HepG2 (cell line): ENCODE results near the gene IL32. TPM values are rescaled to one million over a fixed set of nuclear protein-coding genes. Genes with fewer than 3 reads are reported as not detected.

ENCODE experiments used
- ARID2 ChIP-seq: sonication (generic); formaldehyde crosslinking; IDR thresholded peaks from 2 replicates; pipeline ENCODE4 v1.8.1; 2022; ENCODE audit warnings: mild to moderate bottlenecking, missing genetic modification reagents, borderline replicate concordance
- BHLHE40 ChIP-seq: IDR thresholded peaks from 2 replicates; pipeline ENCODE4 v1.6.1; 2011; ENCODE audit warnings: low read length, improper control_type of control experiment
- DRAP1 ChIP-seq: IDR thresholded peaks from 2 replicates; pipeline ENCODE4 v1.6.1; 2016; ENCODE audit warnings: missing genetic modification reagents, missing compliant biosample characterization
- IRF2 ChIP-seq: IDR thresholded peaks from 2 replicates; pipeline ENCODE4 v1.6.1; 2018; ENCODE audit warnings: missing genetic modification reagents, missing compliant biosample characterization
- JUN ChIP-seq: sonication (generic); formaldehyde crosslinking; IDR thresholded peaks from 2 replicates; pipeline ENCODE4 v1.4.0; 2020; ENCODE audit warnings: mild to moderate bottlenecking, missing genetic modification reagents
- MAX ChIP-seq: IDR thresholded peaks from 2 replicates; pipeline ENCODE4 v1.6.1; 2012; ENCODE audit warnings: inconsistent platforms
- MIXL1 ChIP-seq: IDR thresholded peaks from 2 replicates; pipeline ENCODE4 v1.6.1; 2016
- MYC ChIP-seq: sonication (generic); formaldehyde crosslinking; IDR thresholded peaks from 2 replicates; pipeline ENCODE4 v1.9.0; 2021; ENCODE audit warnings: missing genetic modification reagents, borderline replicate concordance
- PHF21A ChIP-seq: sonication (generic); formaldehyde crosslinking; IDR thresholded peaks from 2 replicates; pipeline ENCODE4 v1.5.0; 2020; ENCODE audit warnings: mild to moderate bottlenecking, missing genetic modification reagents
- RBM22 ChIP-seq: fragments of 200-400 bp; formaldehyde crosslinking; optimal IDR thresholded peaks from 2 replicates; pipeline ENCODE3; 2017; ENCODE audit warnings: mild to moderate bottlenecking, low read length, moderate library complexity
- TBX3 ChIP-seq: fragments of 450-650 bp; IDR thresholded peaks from 2 replicates; pipeline ENCODE4 v1.6.1; 2017; ENCODE audit warnings: antibody characterized with exemption, mild to moderate bottlenecking, inconsistent platforms, borderline replicate concordance
- TCF7 ChIP-seq: sonication (generic); IDR thresholded peaks from 2 replicates; pipeline ENCODE4 v1.6.1; 2016; ENCODE audit warnings: antibody characterized with exemption, low read depth
- TFE3 ChIP-seq: IDR thresholded peaks from 2 replicates; pipeline ENCODE4 v1.6.1; 2016
- TOPORS ChIP-seq: sonication (generic); formaldehyde crosslinking; IDR thresholded peaks from 2 replicates; pipeline ENCODE4 v1.8.0; 2023; ENCODE audit warnings: mild to moderate bottlenecking, missing genetic modification reagents
- ZBTB21 ChIP-seq: sonication (generic); formaldehyde crosslinking; IDR thresholded peaks from 2 replicates; pipeline ENCODE4 v1.4.0; 2020; ENCODE audit warnings: missing genetic modification reagents
- ZC3H4 ChIP-seq: sonication (generic); formaldehyde crosslinking; IDR thresholded peaks from 2 replicates; pipeline ENCODE4 v1.4.0; 2020; ENCODE audit warnings: missing genetic modification reagents, borderline replicate concordance
- ZFP37 ChIP-seq: sonication (generic); formaldehyde crosslinking; IDR thresholded peaks from 2 replicates; pipeline ENCODE4 v1.4.0; 2020; ENCODE audit warnings: missing genetic modification reagents, borderline replicate concordance
- ZNF703 ChIP-seq: sonication (generic); formaldehyde crosslinking; IDR thresholded peaks from 2 replicates; pipeline ENCODE4 v1.5.1; 2020; ENCODE audit warnings: missing genetic modification reagents, mild to moderate bottlenecking, moderate library complexity, borderline replicate concordance
- ZNF792 ChIP-seq: IDR thresholded peaks from 2 replicates; pipeline ENCODE4 v1.6.1; 2016
- polyA plus RNA-seq, 8 experiments: library from polyadenylated mRNA; depleted of rRNA in 3 of 8; stranded (reverse) in 7 of 8; unstranded in 1 of 8; fragments of >200 nt; fragmentation: Illumina TruSeq in 4 of 8; extraction: Trizol in 4 of 8; gene quantifications; 2 replicates each; pipeline versions ENCODE4 v1.2.1 to v1.2.3, GENCODE V29; 2011 to 2016; ENCODE audit warnings: low read depth in 4 of 8, missing spikeins in 1 of 8, mixed read lengths in 1 of 8; ENCODE audit not compliant: insufficient read depth in 1 of 8
- total RNA-seq, 5 experiments: library from RNA; depleted of rRNA; stranded (reverse); fragments of >200 nt; fragmentation: Illumina TruSeq; extraction: Trizol; gene quantifications; 2 replicates each; pipeline ENCODE4 v1.2.3, GENCODE V29; 2016; ENCODE audit warnings: low read depth in 1 of 5
- TF ChIP-seq, protein P1 (sequence below): sonication (generic); formaldehyde crosslinking; IDR thresholded peaks from 2 replicates; pipeline ENCODE4 v1.5.1; 2020; ENCODE audit warnings: mild to moderate bottlenecking, missing genetic modification reagents, moderate library complexity
- TF ChIP-seq, protein P2 (sequence below): sonication (generic); formaldehyde crosslinking; IDR thresholded peaks from 2 replicates; pipeline ENCODE4 v1.8.0; 2022; ENCODE audit warnings: missing genetic modification reagents, mild to moderate bottlenecking, moderate library complexity, borderline replicate concordance

IL32 gene
- total and polyA plus RNA-seq, 2 of the 13 experiments (the other 11 are each of a cell fraction or from before 2014, with no cell fraction given), result 115 to 165 TPM

- TF ChIP-seq, protein P1, sequence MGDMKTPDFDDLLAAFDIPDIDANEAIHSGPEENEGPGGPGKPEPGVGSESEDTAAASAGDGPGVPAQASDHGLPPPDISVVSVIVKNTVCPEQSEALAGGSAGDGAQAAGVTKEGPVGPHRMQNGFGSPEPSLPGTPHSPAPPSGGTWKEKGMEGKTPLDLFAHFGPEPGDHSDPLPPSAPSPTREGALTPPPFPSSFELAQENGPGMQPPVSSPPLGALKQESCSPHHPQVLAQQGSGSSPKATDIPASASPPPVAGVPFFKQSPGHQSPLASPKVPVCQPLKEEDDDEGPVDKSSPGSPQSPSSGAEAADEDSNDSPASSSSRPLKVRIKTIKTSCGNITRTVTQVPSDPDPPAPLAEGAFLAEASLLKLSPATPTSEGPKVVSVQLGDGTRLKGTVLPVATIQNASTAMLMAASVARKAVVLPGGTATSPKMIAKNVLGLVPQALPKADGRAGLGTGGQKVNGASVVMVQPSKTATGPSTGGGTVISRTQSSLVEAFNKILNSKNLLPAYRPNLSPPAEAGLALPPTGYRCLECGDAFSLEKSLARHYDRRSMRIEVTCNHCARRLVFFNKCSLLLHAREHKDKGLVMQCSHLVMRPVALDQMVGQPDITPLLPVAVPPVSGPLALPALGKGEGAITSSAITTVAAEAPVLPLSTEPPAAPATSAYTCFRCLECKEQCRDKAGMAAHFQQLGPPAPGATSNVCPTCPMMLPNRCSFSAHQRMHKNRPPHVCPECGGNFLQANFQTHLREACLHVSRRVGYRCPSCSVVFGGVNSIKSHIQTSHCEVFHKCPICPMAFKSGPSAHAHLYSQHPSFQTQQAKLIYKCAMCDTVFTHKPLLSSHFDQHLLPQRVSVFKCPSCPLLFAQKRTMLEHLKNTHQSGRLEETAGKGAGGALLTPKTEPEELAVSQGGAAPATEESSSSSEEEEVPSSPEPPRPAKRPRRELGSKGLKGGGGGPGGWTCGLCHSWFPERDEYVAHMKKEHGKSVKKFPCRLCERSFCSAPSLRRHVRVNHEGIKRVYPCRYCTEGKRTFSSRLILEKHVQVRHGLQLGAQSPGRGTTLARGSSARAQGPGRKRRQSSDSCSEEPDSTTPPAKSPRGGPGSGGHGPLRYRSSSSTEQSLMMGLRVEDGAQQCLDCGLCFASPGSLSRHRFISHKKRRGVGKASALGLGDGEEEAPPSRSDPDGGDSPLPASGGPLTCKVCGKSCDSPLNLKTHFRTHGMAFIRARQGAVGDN (CRISPR knock-in tag), result peak; percentile 77
- TF ChIP-seq ZBTB21, result 0 out of 2 replicates have a peak, but pooled peaks have one; percentile 8
- peak; percentile 14 for TF ChIP-seq DRAP1
- TF ChIP-seq ARID2, result peak; percentile 64; the same call in 1 of the 2 replicates
- TF ChIP-seq ZNF703 (CRISPR knock-in tag), result no peak
- peak; percentile 84 for TF ChIP-seq RBM22
- peak; percentile 74 for TF ChIP-seq TFE3 (CRISPR knock-in tag)
- 0 out of 2 replicates have a peak, but pooled peaks have one; percentile 28 for TF ChIP-seq ZFP37
- TF ChIP-seq, protein P2, sequence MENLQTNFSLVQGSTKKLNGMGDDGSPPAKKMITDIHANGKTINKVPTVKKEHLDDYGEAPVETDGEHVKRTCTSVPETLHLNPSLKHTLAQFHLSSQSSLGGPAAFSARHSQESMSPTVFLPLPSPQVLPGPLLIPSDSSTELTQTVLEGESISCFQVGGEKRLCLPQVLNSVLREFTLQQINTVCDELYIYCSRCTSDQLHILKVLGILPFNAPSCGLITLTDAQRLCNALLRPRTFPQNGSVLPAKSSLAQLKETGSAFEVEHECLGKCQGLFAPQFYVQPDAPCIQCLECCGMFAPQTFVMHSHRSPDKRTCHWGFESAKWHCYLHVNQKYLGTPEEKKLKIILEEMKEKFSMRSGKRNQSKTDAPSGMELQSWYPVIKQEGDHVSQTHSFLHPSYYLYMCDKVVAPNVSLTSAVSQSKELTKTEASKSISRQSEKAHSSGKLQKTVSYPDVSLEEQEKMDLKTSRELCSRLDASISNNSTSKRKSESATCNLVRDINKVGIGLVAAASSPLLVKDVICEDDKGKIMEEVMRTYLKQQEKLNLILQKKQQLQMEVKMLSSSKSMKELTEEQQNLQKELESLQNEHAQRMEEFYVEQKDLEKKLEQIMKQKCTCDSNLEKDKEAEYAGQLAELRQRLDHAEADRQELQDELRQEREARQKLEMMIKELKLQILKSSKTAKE, result peak; percentile 92
- TF ChIP-seq IRF2, result peak; percentile 70
- TF ChIP-seq MIXL1 (CRISPR knock-in tag), result peak; percentile 25; the same call in 1 of the 2 replicates
- peak; percentile 76; the same call in 1 of the 2 replicates for TF ChIP-seq MYC (CRISPR knock-in tag)
- TF ChIP-seq BHLHE40, result peak; percentile 49; the same call in 1 of the 2 replicates
- peak; percentile 18; the same call in 1 of the 2 replicates for TF ChIP-seq ZNF792 (CRISPR knock-in tag)
- TF ChIP-seq JUN (CRISPR knock-in tag), result peak; percentile 100
- TF ChIP-seq MAX, result peak; percentile 76
- TF ChIP-seq PHF21A (CRISPR knock-in tag), result peak; percentile 79
- TF ChIP-seq ZC3H4 (CRISPR knock-in tag), result 0 out of 2 replicates have a peak, but pooled peaks have one; percentile 80
- TF ChIP-seq TCF7, result 0 out of 2 replicates have a peak, but pooled peaks have one; percentile 31
- 0 out of 2 replicates have a peak, but pooled peaks have one; percentile 23 for TF ChIP-seq TOPORS (CRISPR knock-in tag)
- 0 out of 2 replicates have a peak, but pooled peaks have one; percentile 25 for TF ChIP-seq TBX3
These were observed 44.6 kb upstream of the IL32 start (continued) for GRCh38 chr16:3020604-3021448.
